ENCODE results near the gene MESP1. TPM values are rescaled to one million over a fixed set of nuclear protein-coding genes. Genes with fewer than 3 reads are reported as not detected.

The MESP1 gene
- total and polyA plus RNA-seq, 2 of the 13 experiments (the other 11 are each of a cell fraction or from before 2014, with no cell fraction given): not detected

- Histone ChIP-seq H3K27ac (ENCODE audit: extremely low read length, insufficient read depth, low read length) (no peak overlapping the region), H3K27me3 (ENCODE audit: control insufficient read depth in 1 of 2, insufficient read depth in 2 of 2, low read length in 2 of 2) (peaks cover 0 to 14% of the 10 kb centered on the region in 2 experiments; a peak in 2 of 5 replicates), H3K4me1 (ENCODE audit: insufficient read depth, low read length) (no peaks in the 10 kb centered on the region), H3K9me3 (ENCODE audit: low read length) (no peaks in the 10 kb centered on the region), H3K9ac (ENCODE audit: insufficient read depth, low read depth, low read length) (no peak overlapping the region), H2AFZ (ENCODE audit: low read length) (no peak overlapping the region), H3K4me3 (replicated peaks in 1 of 3; ENCODE audit: insufficient read depth in 1 of 3, low read depth in 2 of 3, low read length in 3 of 3) (no peak overlapping the region), H3K79me2 (ENCODE audit: insufficient read depth, low read length) (no peaks in the 10 kb centered on the region), H3K36me3 (replicated peaks in 1 of 2; ENCODE audit: control insufficient read depth in 1 of 2, insufficient read depth in 2 of 2, low read length in 2 of 2) (no peaks in the 10 kb centered on the region), H4K20me1 (ENCODE audit: insufficient read depth, low read length) (no peaks in the 10 kb centered on the region), H3K4me2 (ENCODE audit: low read depth, low read length) (no peak overlapping the region)
- TF ChIP-seq ZNF652 (CRISPR knock-in tag; IDR thresholded peaks at IDR 0.05; ENCODE audit: borderline replicate concordance, low read depth) (no peak), PAXIP1 (CRISPR knock-in tag; conservative IDR thresholded peaks at IDR 0.05) (no peak), ZNF841 (CRISPR knock-in tag; IDR thresholded peaks at IDR 0.05; ENCODE audit: borderline replicate concordance) (no peak), ZNF660 (CRISPR knock-in tag; IDR thresholded peaks at IDR 0.05; ENCODE audit: borderline replicate concordance, low read depth) (no peak), ZKSCAN1 (IDR thresholded peaks at IDR 0.05; ENCODE audit: low read length) (no peak), SMAD9 (CRISPR knock-in tag; IDR thresholded peaks at IDR 0.05) (no peak), ISX (CRISPR knock-in tag; conservative IDR thresholded peaks at IDR 0.05) (no peak), ZNF691 (CRISPR knock-in tag; IDR thresholded peaks at IDR 0.05; ENCODE audit: borderline replicate concordance, low read depth) (no peak), SETDB1 (CRISPR knock-in tag; IDR thresholded peaks at IDR 0.05; ENCODE audit: borderline replicate concordance) (no peak), KLF9 (CRISPR knock-in tag; IDR thresholded peaks at IDR 0.05; ENCODE audit: low read depth) (no peak), STAT5B (CRISPR knock-in tag; IDR thresholded peaks at IDR 0.05) (no peak), XRCC5 (optimal IDR thresholded peaks at IDR 0.05; ENCODE audit: low read length) (no peak), RBM22 (optimal IDR thresholded peaks at IDR 0.05; ENCODE audit: low read length) (no peak), ZFP1 (CRISPR knock-in tag; IDR thresholded peaks at IDR 0.05) (no peak), ARID3A (IDR thresholded peaks at IDR 0.05; ENCODE audit: low read depth, low read length) (no peak), NPAS2 (CRISPR knock-in tag; IDR thresholded peaks at IDR 0.05; ENCODE audit: borderline replicate concordance) (no peak), ZKSCAN5 (CRISPR knock-in tag; IDR thresholded peaks at IDR 0.05) (no peak), MYPOP (CRISPR knock-in tag; IDR thresholded peaks at IDR 0.05) (no peak)
- no peak for DNase-seq (ENCODE audit: low spot score)
- in situ Hi-C loops (cut with HindIII; ENCODE audit: extremely low pct_ligation_motif_present, low pct_unique_long_range_greater_than_20kb) (loop anchor here (25.0 kb wide), 1 partner anchor 363 kb away; no protein-coding TSS in a partner anchor), intact Hi-C loops (cut with micrococcal nuclease; ENCODE audit: unreplicated experiment) (no loop called here)
- BruUV-seq (replicated peaks): no TSS peak
- CTCF ChIA-PET (ENCODE audit: low intra/inter-chr PET ratio, low total read pairs): no interaction called here
- no peak for FAIRE-seq
- no peak for ATAC-seq
- POLR2A ChIA-PET: no interaction called here
- 88% methylated on average over 1 of the region's 1 CpG for WGBS (ENCODE audit: low lambda C conversion rate)
Measured at GRCh38 chr15:89724621-89725020, 26.4 kb downstream of the MESP1 start.

Data from HepG2 (cell line).